Common myeloid progenitor, CD34-positive (primary cell): Measurements from ENCODE around the gene OSGEP.

Experiments
- CTCF ChIA-PET: fragments of 350-600 bp; sonication (Branson Sonifier 250); formaldehyde crosslinking; loops from one replicate; lab custom pipeline; 2021; ENCODE audit warnings: antibody characterized with exemption; lab: Charles Lee
- POLR2A ChIA-PET: fragments of 350-600 bp; sonication (Branson Sonifier 250); formaldehyde crosslinking; loops from one replicate; lab custom pipeline; 2021; ENCODE audit warnings: antibody characterized with exemption; lab: Charles Lee
- DNase-seq, 3 donors: peaks; one replicate each; pipeline versions ENCODE4 v3.0.0 to v3.0.0-alpha.2; 2013
- H3K27ac ChIP-seq, 2 experiments: 1 replicate in 1 of 2; 2 replicates in 1 of 2; pipeline ENCODE4 v1.7.0; 2013; ENCODE audit warnings: inconsistent platforms in 2 of 2, low read length in 2 of 2, mild to moderate bottlenecking in 2 of 2, low read depth in 1 of 2, moderate library complexity in 1 of 2; ENCODE audit not compliant: severe bottlenecking in 2 of 2, insufficient read depth in 1 of 2, poor library complexity in 1 of 2
- H3K27me3 ChIP-seq, 5 experiments: replicated peaks in 2 of 5; 1 replicate in 3 of 5; 2 replicates in 2 of 5; pipeline versions ENCODE4 v1.6.1 to v1.7.0; 2013; ENCODE audit warnings: low read length in 4 of 5, mild to moderate bottlenecking in 2 of 5, moderate library complexity in 2 of 5, inconsistent platforms in 1 of 5; ENCODE audit not compliant: insufficient read depth in 5 of 5, control insufficient read depth in 4 of 5
- H3K36me3 ChIP-seq, 4 experiments: 1 replicate in 2 of 4; 2 replicates in 2 of 4; pipeline versions ENCODE4 v1.6.1 to v1.7.0; 2013; ENCODE audit warnings: low read length in 3 of 4, control low read depth in 1 of 4, mild to moderate bottlenecking in 1 of 4; ENCODE audit not compliant: control insufficient read depth in 4 of 4, insufficient read depth in 4 of 4
- H3K4me1 ChIP-seq, 4 experiments: 1 replicate in 3 of 4; 2 replicates in 1 of 4; pipeline versions ENCODE4 v1.6.1 to v1.7.1; 2013; ENCODE audit warnings: low read length in 3 of 4, mild to moderate bottlenecking in 3 of 4, control low read depth in 1 of 4, inconsistent platforms in 1 of 4, moderate library complexity in 1 of 4; ENCODE audit not compliant: control insufficient read depth in 4 of 4, insufficient read depth in 4 of 4; ENCODE audit errors: control extremely low read depth in 1 of 4
- H3K4me3 ChIP-seq, 7 experiments: 1 replicate in 4 of 7; 2 replicates in 3 of 7; pipeline versions ENCODE4 v1.5.1 to v1.7.0; 2013; ENCODE audit warnings: mild to moderate bottlenecking in 7 of 7, low read length in 6 of 7, moderate library complexity in 6 of 7, inconsistent platforms in 2 of 7, low read depth in 2 of 7, control low read depth in 1 of 7; ENCODE audit not compliant: insufficient read depth in 4 of 7, control insufficient read depth in 1 of 7; ENCODE audit errors: extremely low read depth in 1 of 7
- H3K9me3 ChIP-seq, 5 experiments: 1 replicate in 4 of 5; 2 replicates in 1 of 5; pipeline versions ENCODE4 v1.6.1 to v1.7.1; 2013; ENCODE audit warnings: low read length in 4 of 5, mild to moderate bottlenecking in 2 of 5, inconsistent platforms in 1 of 5, low read depth in 1 of 5, moderate library complexity in 1 of 5; ENCODE audit not compliant: control insufficient read depth in 4 of 5, insufficient read depth in 2 of 5; ENCODE audit errors: control extremely low read depth in 1 of 5
- WGBS: methylation state at CpG from one replicate; pipeline ENCODE4 v1.1.5; 2013; ENCODE audit not compliant: insufficient coverage; 5-methylcytosine and 5-hydroxymethylcytosine counted together

OSGEP gene

DNA sequence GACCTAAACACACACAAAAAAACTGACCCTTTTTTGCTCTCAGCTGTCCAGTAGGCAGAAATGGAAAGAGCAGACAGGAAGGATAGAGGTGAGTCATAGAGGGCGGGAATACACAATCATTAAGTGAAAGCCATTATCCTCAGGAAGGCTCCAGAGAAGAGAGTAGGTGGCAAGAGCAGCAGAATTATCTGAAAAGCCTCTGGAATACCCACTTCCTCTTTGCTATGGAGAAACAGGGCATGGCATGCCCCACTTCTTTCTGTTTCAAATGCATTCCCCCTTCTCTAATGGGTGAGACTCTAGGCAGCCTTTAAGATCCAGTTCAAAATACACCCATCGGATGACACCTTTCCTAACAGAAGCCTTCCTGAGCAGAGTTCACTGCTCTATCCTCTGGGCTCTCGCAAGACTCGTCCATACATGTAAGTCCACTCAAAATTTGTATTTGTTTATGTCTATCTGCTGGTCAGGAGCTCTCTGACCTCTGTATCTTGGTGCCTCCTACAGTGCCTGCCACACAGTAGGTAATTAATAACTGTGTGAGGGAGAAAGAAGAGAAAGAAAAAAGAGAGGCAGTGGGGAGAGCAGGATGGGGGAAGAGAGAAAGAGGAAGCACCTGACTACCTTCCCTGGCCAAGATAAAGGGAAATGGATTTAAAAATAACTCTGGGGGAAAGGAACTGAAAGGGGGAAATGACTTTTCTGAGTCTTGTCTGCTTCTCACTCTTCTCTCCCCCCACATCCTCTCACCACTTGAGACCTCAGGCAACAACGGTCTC, 27.2 kb downstream of the OSGEP start:
- ChIA-PET CTCF (interaction anchor here (0.7 to 4.6 kb wide), 4 partner anchors 13 to 183 kb away, joined by 3 to 27 read pairs (median 4); partner anchors contain the start of gene TEP1), POLR2A (interaction anchor here (2.1 kb wide), 1 partner anchor 28 kb away, joined by 6 read pairs; the partner anchor contains the start of gene APEX1)
- peak; percentile 49 to 87 (median 77) for DNase-seq
- H3K9me3 ChIP-seq, result no peaks in the 10 kb centered on the region
- 4% methylated on average over 3 of the region's 5 CpGs for WGBS
- peak overlapping the region; percentile 25 to 74 for H3K27ac ChIP-seq
- H3K4me3 ChIP-seq, result peak overlapping the region in 5 of 7 experiments; percentile 22 to 62 (median 49)
- H3K36me3 ChIP-seq, result no peaks in the 10 kb centered on the region
- H3K4me1 ChIP-seq, result peaks cover 13 to 50% (median 38%) of the 10 kb centered on the region in 4 experiments
- no peaks in the 10 kb centered on the region for H3K27me3 ChIP-seq

DNA sequence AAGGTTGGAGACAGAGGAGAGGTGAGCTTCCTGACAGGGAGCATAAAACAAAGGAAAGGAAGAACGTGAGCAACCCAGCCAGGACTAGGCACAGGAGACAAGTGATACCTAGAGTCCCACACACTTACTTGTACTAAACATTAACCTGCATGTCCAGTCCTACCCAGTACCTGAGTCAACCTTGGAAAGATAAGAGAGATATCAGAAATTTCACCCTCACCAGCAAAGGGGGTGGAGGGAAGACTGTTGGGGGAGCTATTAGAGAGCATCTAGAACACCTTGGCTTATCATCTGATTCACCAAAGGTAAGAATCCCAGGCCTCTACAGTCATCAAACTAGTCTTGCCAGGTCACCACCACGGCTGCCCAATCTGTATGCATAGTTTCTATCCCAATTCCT, 29.8 kb downstream of the OSGEP start:
- Histone ChIP-seq H3K36me3 (no peaks in the 10 kb centered on the region), H3K9me3 (no peaks in the 10 kb centered on the region), H3K4me1 (peaks cover 13 to 41% (median 28%) of the 10 kb centered on the region in 4 experiments), H3K4me3 (no peak overlapping the region), H3K27me3 (no peaks in the 10 kb centered on the region), H3K27ac (no peak overlapping the region)
- DNase-seq, result no peak
- 0% methylated on average over 1 of the region's 2 CpGs for WGBS
- ChIA-PET CTCF (interaction anchor here (1.0 to 3.5 kb wide), 3 partner anchors 9 to 37 kb away, joined by 3 to 28 read pairs (median 4); partner anchors contain the start of genes PIP4P1 and TEP1), POLR2A (interaction anchor here (0.7 kb wide), 1 partner anchor 551 kb away, joined by 3 read pairs; no protein-coding TSS in a partner anchor)

DNA sequence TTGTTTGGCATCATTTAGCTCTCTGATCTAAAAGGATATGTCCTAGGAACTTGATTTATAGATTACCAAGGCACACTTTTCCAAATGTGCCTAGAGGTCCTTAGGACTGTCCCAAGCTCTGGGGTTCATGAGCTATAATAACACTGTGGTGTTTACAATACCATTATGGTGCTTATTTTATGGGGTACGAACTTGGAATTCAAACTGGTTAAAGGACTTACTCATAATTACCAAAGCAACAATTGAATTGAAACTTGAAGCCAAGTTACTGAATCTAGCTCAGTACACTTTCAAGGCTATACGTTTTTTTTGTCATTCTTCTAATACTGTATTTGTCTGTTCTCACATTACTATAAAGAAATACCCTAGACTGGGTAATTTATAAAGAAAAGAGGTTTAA, 31.7 kb downstream of the OSGEP start:
- CTCF ChIA-PET, result interaction anchor here (0.7 to 3.5 kb wide), 10 partner anchors 8 to 186 kb away, joined by 3 to 28 read pairs (median 3); partner anchors contain the start of genes APEX1, KLHL33, OSGEP and TEP1
- no peak overlapping the region for H3K27ac ChIP-seq
- no peaks in the 10 kb centered on the region for H3K9me3 ChIP-seq
- POLR2A ChIA-PET, result no interaction called here
- WGBS, result no CpG with 5 or more reads among the region's 2 CpGs
- DNase-seq, result no peak
- H3K4me3 ChIP-seq, result no peak overlapping the region
- no peaks in the 10 kb centered on the region for H3K27me3 ChIP-seq
- no peaks in the 10 kb centered on the region for H3K36me3 ChIP-seq
- peaks cover 8 to 21% (median 8%) of the 10 kb centered on the region in 4 experiments for H3K4me1 ChIP-seq

DNA sequence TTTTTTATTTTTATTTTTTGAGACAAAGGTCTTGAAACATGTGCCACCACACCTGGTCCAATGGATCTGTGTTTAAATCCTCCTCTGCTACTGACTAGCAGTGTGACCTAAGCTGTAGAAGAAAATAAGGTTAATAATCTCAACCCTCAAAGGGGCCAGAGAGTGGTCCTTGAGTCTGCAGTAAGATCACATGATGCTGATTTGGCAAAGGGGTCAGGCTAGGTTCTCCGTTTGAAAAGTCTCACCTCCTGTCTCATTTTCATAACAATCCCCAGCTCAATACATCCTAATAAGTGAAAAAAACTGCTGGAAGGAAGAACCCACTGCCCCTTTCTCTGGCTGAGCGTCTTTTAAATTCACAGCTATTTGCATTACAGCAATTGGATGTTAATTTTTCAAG, 33.3 kb downstream of the OSGEP start:
- DNase-seq, result no peak
- H3K9me3 ChIP-seq, result no peaks in the 10 kb centered on the region
- H3K4me3 ChIP-seq, result no peak overlapping the region
- no peaks in the 10 kb centered on the region for H3K36me3 ChIP-seq
- POLR2A ChIA-PET, result no interaction called here
- WGBS, result 100% methylated on average over 1 of the region's 2 CpGs
- CTCF ChIA-PET, result interaction anchor here (1.2 to 3.1 kb wide), 6 partner anchors 12 to 226 kb away, joined by 3 to 9 read pairs (median 3); partner anchors contain the start of genes APEX1 and OSGEP
- H3K4me1 ChIP-seq, result peaks cover 0 to 15% (median 7%) of the 10 kb centered on the region in 4 experiments
- no peaks in the 10 kb centered on the region for H3K27me3 ChIP-seq
- H3K27ac ChIP-seq, result no peak overlapping the region

DNA sequence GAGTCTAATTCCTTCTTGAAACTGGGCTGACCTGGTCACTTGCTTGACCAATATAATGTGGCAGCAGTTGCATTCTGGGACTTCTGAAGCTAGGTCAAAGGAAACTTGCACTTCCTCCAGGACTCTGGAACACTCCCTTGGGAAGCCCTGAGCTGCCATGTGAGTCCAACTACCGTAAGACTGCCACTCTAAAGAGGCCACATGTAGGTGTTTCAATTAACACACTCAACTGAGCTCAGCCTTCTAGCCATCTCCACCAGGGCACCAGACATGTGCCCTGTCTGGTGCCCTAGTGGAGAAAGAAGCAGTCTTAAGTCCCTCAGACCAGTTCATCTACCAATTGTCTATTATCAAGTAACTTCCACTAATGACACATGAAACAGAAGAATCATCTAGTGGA, 35.2 kb downstream of the OSGEP start:
- CTCF ChIA-PET, result interaction anchor here (1.0 kb wide), 1 partner anchor 73 kb away, joined by 3 read pairs; no protein-coding TSS in a partner anchor
- no peaks in the 10 kb centered on the region for H3K27me3 ChIP-seq
- POLR2A ChIA-PET, result no interaction called here

DNA sequence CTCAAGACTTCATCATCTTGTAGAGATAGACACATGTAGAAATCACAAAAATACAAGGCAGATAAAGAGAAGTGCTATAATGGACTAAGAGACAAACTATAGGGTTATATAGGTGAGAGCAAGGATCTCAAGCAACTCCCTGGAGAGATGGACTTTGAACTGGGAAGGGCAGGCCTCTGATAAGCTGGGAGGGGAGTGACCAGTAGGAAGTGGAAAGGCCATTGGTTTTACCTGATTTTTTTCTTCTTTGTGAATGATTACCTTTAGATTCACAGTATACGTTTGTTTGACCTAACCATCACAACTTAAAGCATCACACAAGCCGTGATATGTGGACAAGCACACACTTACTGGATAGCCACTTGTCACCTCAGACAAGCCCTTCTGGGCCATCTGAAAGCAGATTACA, 36.1 kb downstream of the OSGEP start:
- ChIA-PET CTCF (interaction anchor here (1.9 kb wide), 1 partner anchor 35 kb away, joined by 4 read pairs; no protein-coding TSS in a partner anchor), POLR2A (no interaction called here)
- no peaks in the 10 kb centered on the region for H3K27me3 ChIP-seq
- no peaks in the 10 kb centered on the region for H3K36me3 ChIP-seq
- DNase-seq, result no peak
- peaks cover 7 to 22% (median 21%) of the 10 kb centered on the region in 4 experiments for H3K4me1 ChIP-seq
- H3K9me3 ChIP-seq, result no peaks in the 10 kb centered on the region
- no peak overlapping the region for H3K27ac ChIP-seq
- WGBS, result 100% methylated on average over 1 of the region's 2 CpGs
- no peak overlapping the region for H3K4me3 ChIP-seq

More for the DNA sequence above, 35.2 kb downstream of the OSGEP start:
- H3K9me3 ChIP-seq, result no peaks in the 10 kb centered on the region
- H3K36me3 ChIP-seq, result no peaks in the 10 kb centered on the region
- 83% methylated on average over 1 of the region's 1 CpG for WGBS
- H3K27ac ChIP-seq, result no peak overlapping the region
- H3K4me3 ChIP-seq, result no peak overlapping the region
- peaks cover 3 to 13% (median 12%) of the 10 kb centered on the region in 4 experiments for H3K4me1 ChIP-seq
- peak in 2 of 3 donors; percentile 22 to 53 for DNase-seq
